Smooth muscle cell (in vitro differentiated cells): Measurements from ENCODE around the gene LDHB. TPM values are rescaled to one million over a fixed set of nuclear protein-coding genes. Genes with fewer than 3 reads are reported as not detected.

ENCODE experiments used
- DNase-seq: peaks from one replicate; lab custom pipeline; 2025; ENCODE audit not compliant: unreplicated experiment; lab: John Stamatoyannopoulos, UW
- H2AFZ ChIP-seq: fragments of 200-600 bp; sonication (generic); 2 replicates; pipeline ENCODE4 v1.6.0; 2016; ENCODE audit warnings: antibody characterized with exemption, low read depth, mild to moderate bottlenecking
- H3F3A ChIP-seq: fragments of 200-600 bp; sonication (generic); 2 replicates; pipeline ENCODE4 v1.6.0; 2017; ENCODE audit warnings: antibody characterized with exemption, low read depth
- H3K27ac ChIP-seq: fragments of 200-600 bp; sonication (generic); 2 replicates; pipeline ENCODE4 v1.5.1; 2016; ENCODE audit warnings: low read depth, mild to moderate bottlenecking
- H3K27me3 ChIP-seq: fragments of 200-600 bp; sonication (generic); 2 replicates; pipeline ENCODE4 v1.6.1; 2016; ENCODE audit warnings: low read depth, mild to moderate bottlenecking
- H3K36me3 ChIP-seq: fragments of 200-600 bp; sonication (generic); 2 replicates; pipeline ENCODE4 v1.5.1; 2016; ENCODE audit warnings: low read depth
- H3K4me1 ChIP-seq: fragments of 200-600 bp; sonication (generic); 2 replicates; pipeline ENCODE4 v1.5.1; 2016; ENCODE audit warnings: low read depth
- H3K4me2 ChIP-seq: fragments of 200-600 bp; sonication (generic); 2 replicates; pipeline ENCODE4 v1.6.0; 2016; ENCODE audit warnings: mild to moderate bottlenecking
- H3K4me3 ChIP-seq: fragments of 200-600 bp; sonication (generic); 2 replicates; pipeline ENCODE4 v1.5.1; 2016; ENCODE audit warnings: mild to moderate bottlenecking
- H3K79me2 ChIP-seq: fragments of 200-600 bp; sonication (generic); 2 replicates; pipeline ENCODE4 v1.6.0; 2016; ENCODE audit warnings: low read depth, mild to moderate bottlenecking
- H3K9ac ChIP-seq: fragments of 200-600 bp; sonication (generic); 2 replicates; pipeline ENCODE4 v1.6.0; 2016; ENCODE audit warnings: low read depth
- H3K9me3 ChIP-seq: fragments of 200-600 bp; sonication (generic); replicated peaks from 2 replicates; pipeline ENCODE4 v1.5.1; 2016; ENCODE audit warnings: low read depth
- H4K20me1 ChIP-seq: fragments of 200-600 bp; sonication (generic); 2 replicates; pipeline ENCODE4 v1.6.0; 2016; ENCODE audit warnings: low read depth
- CTCF ChIP-seq: fragments of 200-600 bp; sonication (generic); IDR thresholded peaks from 2 replicates; pipeline ENCODE4 v1.5.1; 2017; ENCODE audit warnings: borderline replicate concordance, mild to moderate bottlenecking, antibody characterized with exemption; ENCODE audit not compliant: insufficient read depth, poor library complexity, severe bottlenecking
- WGBS: methylation state at CpG from one replicate; pipeline ENCODE4 v1.1.7; 2016; ENCODE audit warnings: low lambda C conversion rate; 5-methylcytosine and 5-hydroxymethylcytosine counted together
- polyA plus RNA-seq: library from polyadenylated mRNA; unstranded; fragments of >200 nt; fragmentation: Nextera tagmentation; extraction: Ambion mirVana; gene quantifications from 2 replicates; pipeline ENCODE4 v1.2.1, GENCODE V29; 2016
- total RNA-seq: library from RNA; depleted of rRNA; stranded (reverse); fragments of >200 nt; gene quantifications from 2 replicates; pipeline ENCODE4 v1.2.3, GENCODE V29; 2014

The LDHB gene
- total and polyA plus RNA-seq, 2 experiments from 2014 or later: 328 to 427 TPM

- H3K36me3 ChIP-seq: peaks cover 52% of the 10 kb centered on the region
- H3K4me2 ChIP-seq: no peak overlapping the region
- no peaks in the 10 kb centered on the region for H3K79me2 ChIP-seq
- H3K4me3 ChIP-seq: no peak overlapping the region
- no peaks in the 10 kb centered on the region for H3K9me3 ChIP-seq
- H3K4me1 ChIP-seq: no peaks in the 10 kb centered on the region
- H3K27ac ChIP-seq: peak overlapping the region; percentile 10
- H3K9ac ChIP-seq: no peak overlapping the region
- H2AFZ ChIP-seq: no peak overlapping the region
- DNase-seq: no peak
- H4K20me1 ChIP-seq: peaks cover 32% of the 10 kb centered on the region
- TF ChIP-seq CTCF: no peak
- H3F3A ChIP-seq: peaks cover 8% of the 10 kb centered on the region
- no peaks in the 10 kb centered on the region for H3K27me3 ChIP-seq
- WGBS: 87% methylated on average over 1 of the region's 1 CpG
These were observed 19.4 kb downstream of the LDHB start for GRCh38 chr12:21638054-21638891.

GRCh38 chr12:21634245-21634644 lies 23.4 kb downstream of the LDHB start:
- no peaks in the 10 kb centered on the region for H3K4me1 ChIP-seq
- no peaks in the 10 kb centered on the region for H3K79me2 ChIP-seq
- H3K36me3 ChIP-seq: peaks cover 33% of the 10 kb centered on the region
- H4K20me1 ChIP-seq: peaks cover 8% of the 10 kb centered on the region
- H3K9ac ChIP-seq: no peak overlapping the region
- no peak overlapping the region for H3K4me3 ChIP-seq
- TF ChIP-seq CTCF: no peak
- no peaks in the 10 kb centered on the region for H3K27me3 ChIP-seq
- no peak overlapping the region for H3K4me2 ChIP-seq
- 97% methylated on average over 3 of the region's 3 CpGs for WGBS
- H2AFZ ChIP-seq: no peak overlapping the region
- no peak for DNase-seq
- H3F3A ChIP-seq: peaks cover 3% of the 10 kb centered on the region
- no peaks in the 10 kb centered on the region for H3K9me3 ChIP-seq
- H3K27ac ChIP-seq: no peak overlapping the region

GRCh38 chr12:21631367-21631766 lies 26.3 kb downstream of the LDHB start:
- H3K4me2 ChIP-seq: no peak overlapping the region
- DNase-seq: no peak
- 61% methylated on average over 2 of the region's 2 CpGs for WGBS
- no peaks in the 10 kb centered on the region for H3K27me3 ChIP-seq
- H3K9me3 ChIP-seq: no peaks in the 10 kb centered on the region
- peaks cover 5% of the 10 kb centered on the region for H4K20me1 ChIP-seq
- H3K27ac ChIP-seq: no peak overlapping the region
- peaks cover 3% of the 10 kb centered on the region for H3F3A ChIP-seq
- H3K4me3 ChIP-seq: no peak overlapping the region
- no peak for TF ChIP-seq CTCF
- H3K9ac ChIP-seq: no peak overlapping the region
- H3K79me2 ChIP-seq: no peaks in the 10 kb centered on the region
- H2AFZ ChIP-seq: no peak overlapping the region
- H3K36me3 ChIP-seq: peaks cover 16% of the 10 kb centered on the region
- no peaks in the 10 kb centered on the region for H3K4me1 ChIP-seq

GRCh38 chr12:21627924-21628323 lies 29.7 kb downstream of the LDHB start:
- H3K4me3 ChIP-seq: no peak overlapping the region
- 95% methylated on average over 2 of the region's 2 CpGs for WGBS
- no peak overlapping the region for H3K4me2 ChIP-seq
- no peak for DNase-seq
- no peaks in the 10 kb centered on the region for H4K20me1 ChIP-seq
- TF ChIP-seq CTCF: no peak
- H3F3A ChIP-seq: no peaks in the 10 kb centered on the region
- H3K27me3 ChIP-seq: no peaks in the 10 kb centered on the region
- no peak overlapping the region for H2AFZ ChIP-seq
- no peaks in the 10 kb centered on the region for H3K79me2 ChIP-seq
- H3K9me3 ChIP-seq: no peaks in the 10 kb centered on the region
- H3K27ac ChIP-seq: no peak overlapping the region
- no peaks in the 10 kb centered on the region for H3K36me3 ChIP-seq
- no peak overlapping the region for H3K9ac ChIP-seq
- no peaks in the 10 kb centered on the region for H3K4me1 ChIP-seq
